ENCODE results near the gene SNAP25.

SNAP25 gene

DNA sequence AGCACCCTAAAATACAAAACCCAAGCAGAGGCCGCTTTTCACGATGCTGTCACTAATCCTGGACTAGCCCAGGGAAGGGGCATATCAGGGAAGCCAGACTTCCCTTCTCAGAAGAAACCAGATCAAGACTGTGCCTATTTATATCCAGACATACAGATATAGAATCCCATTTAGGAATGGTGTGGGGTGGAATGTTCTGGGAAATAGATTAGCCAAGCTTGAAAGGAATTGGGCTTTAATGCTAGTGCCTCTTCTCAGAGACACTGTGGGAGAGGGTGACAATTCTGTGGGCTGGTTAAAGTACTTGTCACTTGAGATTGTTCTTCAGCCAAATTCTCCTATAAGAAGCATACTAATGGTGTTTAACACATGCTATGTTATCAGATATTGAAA lies 45.5 kb downstream of the SNAP25 start:
- POLR2A ChIA-PET = no interaction called here
- CTCF ChIA-PET = no interaction called here
- no peak overlapping the region for H3K4me3 ChIP-seq (ENCODE audit: low read depth, low read length)
- TF ChIP-seq, protein P1, sequence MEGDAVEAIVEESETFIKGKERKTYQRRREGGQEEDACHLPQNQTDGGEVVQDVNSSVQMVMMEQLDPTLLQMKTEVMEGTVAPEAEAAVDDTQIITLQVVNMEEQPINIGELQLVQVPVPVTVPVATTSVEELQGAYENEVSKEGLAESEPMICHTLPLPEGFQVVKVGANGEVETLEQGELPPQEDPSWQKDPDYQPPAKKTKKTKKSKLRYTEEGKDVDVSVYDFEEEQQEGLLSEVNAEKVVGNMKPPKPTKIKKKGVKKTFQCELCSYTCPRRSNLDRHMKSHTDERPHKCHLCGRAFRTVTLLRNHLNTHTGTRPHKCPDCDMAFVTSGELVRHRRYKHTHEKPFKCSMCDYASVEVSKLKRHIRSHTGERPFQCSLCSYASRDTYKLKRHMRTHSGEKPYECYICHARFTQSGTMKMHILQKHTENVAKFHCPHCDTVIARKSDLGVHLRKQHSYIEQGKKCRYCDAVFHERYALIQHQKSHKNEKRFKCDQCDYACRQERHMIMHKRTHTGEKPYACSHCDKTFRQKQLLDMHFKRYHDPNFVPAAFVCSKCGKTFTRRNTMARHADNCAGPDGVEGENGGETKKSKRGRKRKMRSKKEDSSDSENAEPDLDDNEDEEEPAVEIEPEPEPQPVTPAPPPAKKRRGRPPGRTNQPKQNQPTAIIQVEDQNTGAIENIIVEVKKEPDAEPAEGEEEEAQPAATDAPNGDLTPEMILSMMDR (IDR thresholded peaks at IDR 0.05; ENCODE audit: insufficient read depth, low read length, missing control alignments) = no peak
- no peak for DNase-seq (ENCODE audit: low read depth, low spot score)

DNA sequence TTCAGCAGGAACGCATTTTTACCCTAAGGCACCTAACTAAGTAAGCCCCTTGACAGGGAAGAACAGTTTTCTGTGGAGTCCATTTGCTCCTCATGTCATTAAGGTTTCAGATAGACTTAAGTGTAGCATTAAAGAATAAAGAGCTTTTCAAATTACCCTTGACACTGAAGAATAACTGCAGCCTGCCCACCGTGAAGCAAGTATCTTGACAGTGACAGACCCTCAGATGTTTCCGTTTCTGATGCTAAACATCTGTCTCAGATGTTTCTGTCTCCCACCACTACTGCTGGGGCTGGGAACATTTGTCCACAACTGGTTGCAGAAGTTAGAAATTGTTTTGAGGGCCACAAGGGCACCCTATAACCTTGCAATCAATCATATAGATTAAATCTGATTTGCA lies 50.0 kb downstream of the SNAP25 start:
- no peak overlapping the region for H3K4me3 ChIP-seq (ENCODE audit: low read depth, low read length)
- TF ChIP-seq, protein P1 (IDR thresholded peaks at IDR 0.05; ENCODE audit: insufficient read depth, low read length, missing control alignments) = no peak
- ChIA-PET CTCF (no interaction called here), POLR2A (no interaction called here)
- DNase-seq (ENCODE audit: low read depth, low spot score) = no peak

DNA sequence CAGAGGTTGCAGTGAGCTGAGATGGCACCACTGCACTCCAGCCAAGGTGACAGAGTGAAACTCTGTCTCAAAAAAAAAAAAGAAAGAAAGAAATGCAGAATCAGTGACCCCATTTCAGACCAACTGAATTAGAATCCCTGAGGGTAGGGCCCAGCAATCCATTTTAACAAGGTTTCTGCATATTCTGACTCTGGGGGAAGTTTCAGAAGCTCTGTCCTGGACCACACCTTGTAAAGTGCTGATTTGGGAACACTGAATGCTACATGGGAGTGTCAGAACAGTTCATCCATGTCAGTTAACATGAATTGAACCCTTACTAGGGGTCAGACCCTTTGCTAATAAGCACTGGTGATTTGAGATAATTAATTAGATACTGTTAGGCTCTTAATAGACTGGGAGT lies 52.0 kb downstream of the SNAP25 start:
- H3K4me3 ChIP-seq (ENCODE audit: low read depth, low read length) = no peak overlapping the region
- no peak for DNase-seq (ENCODE audit: low read depth, low spot score)
- CTCF ChIA-PET = no interaction called here
- POLR2A ChIA-PET = no interaction called here
- TF ChIP-seq, protein P1 (IDR thresholded peaks at IDR 0.05; ENCODE audit: insufficient read depth, low read length, missing control alignments) = no peak

DNA sequence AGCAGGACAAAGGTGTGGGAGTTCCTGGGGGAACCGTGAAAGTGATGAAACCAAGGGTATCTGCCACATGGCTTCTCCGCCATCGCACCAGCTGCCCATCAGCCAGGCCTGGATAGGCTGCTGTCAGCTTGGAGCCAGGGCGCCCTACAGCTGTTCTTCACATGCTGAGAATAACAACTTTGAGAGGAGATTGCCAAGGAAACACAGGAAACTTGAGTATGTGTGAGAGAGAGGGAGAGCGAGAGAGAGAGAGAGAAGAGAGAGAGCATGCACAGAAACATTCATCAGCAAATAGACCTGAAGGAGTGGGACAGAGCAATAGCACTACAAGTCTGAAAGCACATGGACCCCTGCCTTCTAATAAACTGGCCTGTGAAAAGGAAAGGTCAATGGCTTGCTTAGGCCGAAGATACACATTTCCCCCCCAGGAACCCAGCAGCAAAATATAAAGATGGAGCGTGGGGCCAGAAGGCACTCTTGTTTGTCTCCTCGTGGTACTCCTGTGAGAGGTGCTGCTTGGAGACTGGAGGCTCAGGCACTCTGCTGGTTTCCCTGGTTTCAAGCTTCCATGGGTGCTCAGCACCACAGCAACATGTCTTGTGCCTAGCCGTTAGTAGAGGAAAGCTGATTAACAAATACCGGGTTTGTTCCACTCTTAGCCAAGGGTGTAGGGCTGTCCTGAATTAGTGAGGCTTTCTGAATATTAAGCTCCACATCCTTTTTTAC lies 53.0 kb downstream of the SNAP25 start:
- H3K4me3 ChIP-seq (ENCODE audit: low read depth, low read length) = no peak overlapping the region
- ChIA-PET POLR2A (no interaction called here), CTCF (no interaction called here)
- TF ChIP-seq, protein P1 (IDR thresholded peaks at IDR 0.05; ENCODE audit: insufficient read depth, low read length, missing control alignments) = no peak
- no peak for DNase-seq (ENCODE audit: low read depth, low spot score)

DNA sequence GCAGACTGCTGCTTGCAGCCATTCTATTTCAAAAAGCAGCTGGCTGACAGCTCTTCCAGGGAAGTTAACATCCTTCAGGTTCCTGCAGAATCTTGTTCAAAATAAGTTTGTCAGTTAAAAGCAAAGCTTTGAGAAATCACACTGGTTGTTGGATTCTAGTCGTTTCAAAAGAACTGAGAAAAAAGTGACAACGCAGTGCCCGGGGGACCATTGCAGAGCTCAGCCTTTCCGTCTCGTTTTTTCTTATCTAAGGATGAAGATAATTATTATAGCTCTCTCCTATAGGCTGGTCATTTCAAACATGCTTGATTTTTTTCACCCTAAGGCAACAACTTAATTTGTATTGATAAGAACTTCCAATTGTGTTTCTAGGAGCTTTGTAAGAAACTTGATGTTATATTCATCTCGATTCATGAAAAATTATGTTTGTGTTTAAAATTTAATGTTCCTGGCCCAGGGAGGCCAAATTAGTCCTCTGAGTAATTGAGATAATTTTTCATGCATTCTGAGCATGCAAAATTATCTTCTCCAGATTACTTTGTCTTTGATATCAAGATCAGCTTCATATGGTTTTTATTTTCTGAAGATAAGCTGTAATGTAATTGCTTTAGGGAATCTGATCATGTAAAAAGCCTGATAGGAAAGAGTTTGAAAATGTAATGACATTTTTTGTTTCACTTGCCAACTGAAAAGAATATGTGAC lies 58.4 kb downstream of the SNAP25 start:
- ChIA-PET POLR2A (no interaction called here), CTCF (no interaction called here)
- H3K4me3 ChIP-seq (ENCODE audit: low read depth, low read length) = no peak overlapping the region
- no peak for DNase-seq (ENCODE audit: low read depth, low spot score)
- TF ChIP-seq, protein P1 (IDR thresholded peaks at IDR 0.05; ENCODE audit: insufficient read depth, low read length, missing control alignments) = no peak

DNA sequence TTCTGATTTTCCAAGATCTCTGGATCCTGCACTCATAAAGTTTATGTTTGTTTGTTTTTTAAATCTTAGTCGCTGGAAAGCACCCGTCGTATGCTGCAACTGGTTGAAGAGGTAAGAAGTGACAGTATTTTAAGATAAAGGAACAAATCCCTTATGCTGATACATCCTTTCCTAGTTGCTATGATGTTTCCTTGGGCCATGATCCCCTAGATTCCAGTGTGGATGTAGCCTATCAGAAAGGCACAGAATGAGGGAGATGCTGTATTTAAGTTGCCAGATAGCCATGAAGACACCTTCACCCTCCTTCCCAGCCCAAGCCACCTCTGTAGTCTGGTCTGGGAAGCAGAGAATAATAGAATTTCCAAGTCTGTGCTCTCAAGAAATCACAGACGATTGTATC lies 59.0 kb downstream of the SNAP25 start:
- TF ChIP-seq, protein P1 (IDR thresholded peaks at IDR 0.05; ENCODE audit: insufficient read depth, low read length, missing control alignments) = no peak
- CTCF ChIA-PET = no interaction called here
- H3K4me3 ChIP-seq (ENCODE audit: low read depth, low read length) = no peak overlapping the region
- POLR2A ChIA-PET = no interaction called here
- no peak for DNase-seq (ENCODE audit: low read depth, low spot score)

Measured in AG04449 (cell line).